ENCODE results near the gene WIPF1.

WIPF1 gene

DNA sequence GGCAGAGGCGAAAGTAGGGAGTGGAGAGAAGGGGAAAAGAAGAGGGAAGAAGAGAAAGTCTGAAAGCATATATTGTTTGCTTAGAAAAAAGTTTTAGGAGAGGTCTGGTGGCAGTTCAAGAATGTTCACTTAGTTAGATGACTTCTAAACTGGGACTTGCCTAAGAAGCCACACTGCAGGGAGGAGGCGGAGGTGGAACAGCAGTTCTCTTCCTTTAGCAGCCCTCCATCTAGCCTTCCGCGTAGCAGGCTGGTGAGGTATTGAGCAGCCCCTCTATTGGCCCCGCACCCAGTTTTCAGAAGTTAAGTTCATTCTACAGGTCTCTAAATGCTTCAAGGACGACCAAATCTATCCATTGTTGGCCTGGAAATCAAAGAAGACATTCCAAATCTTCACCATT, 31.9 kb upstream of the WIPF1 start:
- DNase-seq (ENCODE audit: insufficient read length, low spot score) (no peak), FAIRE-seq (no peak)
- TF ChIP-seq, protein P1, sequence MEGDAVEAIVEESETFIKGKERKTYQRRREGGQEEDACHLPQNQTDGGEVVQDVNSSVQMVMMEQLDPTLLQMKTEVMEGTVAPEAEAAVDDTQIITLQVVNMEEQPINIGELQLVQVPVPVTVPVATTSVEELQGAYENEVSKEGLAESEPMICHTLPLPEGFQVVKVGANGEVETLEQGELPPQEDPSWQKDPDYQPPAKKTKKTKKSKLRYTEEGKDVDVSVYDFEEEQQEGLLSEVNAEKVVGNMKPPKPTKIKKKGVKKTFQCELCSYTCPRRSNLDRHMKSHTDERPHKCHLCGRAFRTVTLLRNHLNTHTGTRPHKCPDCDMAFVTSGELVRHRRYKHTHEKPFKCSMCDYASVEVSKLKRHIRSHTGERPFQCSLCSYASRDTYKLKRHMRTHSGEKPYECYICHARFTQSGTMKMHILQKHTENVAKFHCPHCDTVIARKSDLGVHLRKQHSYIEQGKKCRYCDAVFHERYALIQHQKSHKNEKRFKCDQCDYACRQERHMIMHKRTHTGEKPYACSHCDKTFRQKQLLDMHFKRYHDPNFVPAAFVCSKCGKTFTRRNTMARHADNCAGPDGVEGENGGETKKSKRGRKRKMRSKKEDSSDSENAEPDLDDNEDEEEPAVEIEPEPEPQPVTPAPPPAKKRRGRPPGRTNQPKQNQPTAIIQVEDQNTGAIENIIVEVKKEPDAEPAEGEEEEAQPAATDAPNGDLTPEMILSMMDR (IDR thresholded peaks at IDR 0.05; ENCODE audit: insufficient read depth, missing control alignments): no peak

GRCh38 chr2:174628528-174629169, 31.0 kb upstream of the WIPF1 start:
- no peak for DNase-seq (ENCODE audit: insufficient read length, low spot score)
- TF ChIP-seq, protein P1 (IDR thresholded peaks at IDR 0.05; ENCODE audit: insufficient read depth, missing control alignments): no peak
- no peak for FAIRE-seq

DNA sequence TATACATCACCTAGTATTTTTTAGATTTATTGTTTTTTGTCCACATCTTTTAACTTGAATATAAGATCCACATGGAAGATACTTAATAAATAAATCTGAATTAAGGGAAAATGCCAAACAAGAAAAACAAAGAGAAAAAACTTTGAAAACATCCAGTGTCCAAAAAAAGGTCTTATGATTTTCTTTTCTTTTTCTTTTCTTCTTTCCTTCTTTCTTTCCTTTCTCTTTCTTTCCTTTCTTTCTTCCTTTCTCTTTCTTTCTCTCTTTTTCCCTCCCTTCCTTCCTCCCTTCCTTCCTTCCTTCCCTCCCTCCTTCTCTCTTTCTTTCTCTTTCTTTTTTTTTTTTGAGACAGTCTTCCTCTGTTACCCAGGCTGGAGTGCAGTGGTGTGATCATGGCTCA, 29.6 kb upstream of the WIPF1 start:
- no peak for DNase-seq (ENCODE audit: insufficient read length, low spot score)
- FAIRE-seq: no peak
- TF ChIP-seq, protein P1 (IDR thresholded peaks at IDR 0.05; ENCODE audit: insufficient read depth, missing control alignments): no peak

- TF ChIP-seq, protein P1 (IDR thresholded peaks at IDR 0.05; ENCODE audit: insufficient read depth, missing control alignments): no peak
- no peak for DNase-seq (ENCODE audit: insufficient read length, low spot score)
- FAIRE-seq: no peak
Observed at GRCh38 chr2:174624895-174625430, 27.4 kb upstream of the WIPF1 start.

GRCh38 chr2:174623690-174624089, 26.1 kb upstream of the WIPF1 start:
- DNase-seq (ENCODE audit: insufficient read length, low spot score): no peak
- TF ChIP-seq, protein P1 (IDR thresholded peaks at IDR 0.05; ENCODE audit: insufficient read depth, missing control alignments): no peak
- FAIRE-seq: no peak

GRCh38 chr2:174623106-174623637, 25.6 kb upstream of the WIPF1 start:
- FAIRE-seq (no peak), DNase-seq (ENCODE audit: insufficient read length, low spot score) (no peak)
- TF ChIP-seq, protein P1 (IDR thresholded peaks at IDR 0.05; ENCODE audit: insufficient read depth, missing control alignments): no peak

DNA sequence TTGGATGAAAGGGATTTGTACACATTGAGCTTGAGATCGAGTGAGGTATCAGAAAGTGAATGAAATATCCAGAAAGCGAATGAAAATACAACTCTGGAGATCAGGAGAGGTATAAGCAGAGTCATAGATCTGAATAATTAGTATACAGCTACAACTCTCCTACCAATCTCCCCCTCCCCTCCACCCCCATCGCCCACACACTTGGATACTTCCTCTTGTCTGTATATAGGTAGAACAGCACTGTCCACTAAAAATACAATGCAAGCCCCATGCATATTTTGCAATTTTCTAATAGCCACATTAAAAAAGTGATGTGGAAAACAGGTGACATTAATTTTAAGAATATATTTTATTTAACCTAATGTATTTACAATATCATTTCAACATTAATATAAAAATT, 23.7 kb upstream of the WIPF1 start:
- TF ChIP-seq, protein P1 (IDR thresholded peaks at IDR 0.05; ENCODE audit: insufficient read depth, missing control alignments): no peak
- FAIRE-seq (no peak), DNase-seq (ENCODE audit: insufficient read length, low spot score) (no peak)

Data from D721Med (cell line).